Naive B cell (primary cell): Measurements from ENCODE around the gene CLN6. TPM values are rescaled to one million over a fixed set of nuclear protein-coding genes. Genes with fewer than 3 reads are reported as not detected.
"Not testable (repeated sequence)": the region's sequence is repeated elsewhere in the genome, so short reads cannot be mapped to it uniquely, and the experiment has no call there.

Experiments
- ATAC-seq, 2 donors: fragments of 150-1000 bp; cut with Tn5 transposase; 2 replicates each; pipeline ENCODE4 v1.10.0; 2021; ENCODE audit warnings: low read depth in 2 of 2, mild to moderate bottlenecking in 2 of 2, moderate library complexity in 2 of 2
- DNase-seq: peaks from one replicate; pipeline ENCODE4 v3.0.0; 2022
- H3K27ac Mint-ChIP-seq, 6 donors: one replicate each; pipeline ENCODE4 v1.8.0; 2020 to 2022; ENCODE audit warnings: mild to moderate bottlenecking in 6 of 6, mixed read lengths in 6 of 6, moderate library complexity in 5 of 6, inconsistent platforms in 2 of 6
- H3K27me3 Mint-ChIP-seq, 3 donors: one replicate each; pipeline ENCODE4 v1.8.0; 2021 to 2022; ENCODE audit warnings: mixed read lengths in 3 of 3, mild to moderate bottlenecking in 1 of 3
- H3K36me3 Mint-ChIP-seq, 2 donors: one replicate each; pipeline ENCODE4 v1.8.0; 2020 to 2022; ENCODE audit warnings: mixed read lengths in 2 of 2, inconsistent platforms in 1 of 2, mild to moderate bottlenecking in 1 of 2
- H3K4me1 Mint-ChIP-seq, 3 donors: one replicate each; pipeline ENCODE4 v1.8.0; 2020 to 2022; ENCODE audit warnings: mixed read lengths in 3 of 3, inconsistent platforms in 1 of 3, mild to moderate bottlenecking in 1 of 3, moderate library complexity in 1 of 3
- H3K4me3 Mint-ChIP-seq, 8 donors: one replicate each; pipeline ENCODE4 v1.8.0; 2020 to 2022; ENCODE audit warnings: mild to moderate bottlenecking in 8 of 8, mixed read lengths in 8 of 8, moderate library complexity in 8 of 8, inconsistent platforms in 2 of 8
- H3K9me3 Mint-ChIP-seq, 7 donors: one replicate each; pipeline ENCODE4 v1.8.0; 2020 to 2022; ENCODE audit warnings: mixed read lengths in 7 of 7, mild to moderate bottlenecking in 5 of 7, inconsistent platforms in 2 of 7, moderate library complexity in 1 of 7
- polyA plus RNA-seq, 6 donors: library from polyadenylated mRNA; unstranded; fragments of 300-500 nt; fragmentation: Illumina TruSeq; gene quantifications; one replicate each; pipeline ENCODE4 v1.2.3, GENCODE V29; 2021; ENCODE audit warnings: low read depth in 6 of 6

CLN6 gene
- polyA plus RNA-seq, 6 donors from 2014 or later = 2.7 to 5.2 (median 4.0) TPM

DNA sequence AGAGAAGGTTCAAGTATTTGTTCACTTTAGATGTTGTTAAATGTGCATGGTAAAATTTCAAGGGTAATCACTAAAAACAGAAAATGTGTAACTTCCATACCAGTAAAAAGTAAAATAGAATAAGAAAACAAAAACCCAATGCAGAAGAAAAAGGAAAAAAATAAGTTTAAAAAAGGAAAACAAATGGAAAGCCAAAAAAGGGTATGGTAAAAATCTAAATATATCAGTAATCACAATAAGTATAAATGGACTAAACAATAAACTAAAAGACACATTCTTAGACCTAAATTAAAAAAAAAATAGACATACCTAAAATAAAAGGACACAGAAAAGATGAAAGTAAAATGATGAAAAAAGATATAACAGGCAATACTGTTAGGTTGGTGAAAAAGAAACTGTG is 9.5 kb upstream of the CLN6 start:
- H3K4me1 Mint-ChIP-seq = no peaks in the 10 kb centered on the region
- H3K9me3 Mint-ChIP-seq = peaks cover 0 to 26% (median 19%) of the 10 kb centered on the region in 7 donors
- H3K4me3 Mint-ChIP-seq = no peak overlapping the region
- H3K27me3 Mint-ChIP-seq = peaks cover 0 to 5% (median 0%) of the 10 kb centered on the region in 3 donors
- ATAC-seq (no peak), DNase-seq (no peak)
- peaks cover 4 to 11% of the 10 kb centered on the region in 2 donors for H3K36me3 Mint-ChIP-seq
- no peak overlapping the region for H3K27ac Mint-ChIP-seq

DNA sequence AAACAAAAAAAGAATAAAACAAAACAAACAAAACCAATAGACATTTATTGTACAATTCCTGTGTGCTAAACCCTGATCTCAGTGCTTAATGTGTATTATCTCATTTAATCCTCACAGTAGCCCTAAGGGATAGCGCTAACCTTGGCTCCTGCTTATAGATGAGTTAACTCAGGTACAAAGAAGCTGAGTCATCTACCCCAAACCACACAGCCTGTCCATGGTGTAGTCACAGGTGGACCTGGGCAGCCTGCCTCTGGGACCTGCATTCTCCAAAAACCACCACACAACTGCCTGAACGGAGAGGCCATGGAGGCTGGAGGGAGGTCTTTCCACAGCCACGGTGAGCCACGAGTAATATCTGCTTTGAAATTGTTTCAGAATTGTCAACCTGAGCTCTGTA is 5.5 kb upstream of the CLN6 start:
- Mint-ChIP-seq H3K4me1 (peaks cover 15 to 18% (median 16%) of the 10 kb centered on the region in 3 donors), H3K27me3 (peaks cover 0 to 5% (median 0%) of the 10 kb centered on the region in 3 donors), H3K36me3 (peaks cover 0 to 4% of the 10 kb centered on the region in 2 donors), H3K9me3 (peaks cover 0 to 2% (median 0%) of the 10 kb centered on the region in 7 donors), H3K4me3 (no peak overlapping the region), H3K27ac (no peak overlapping the region)
- DNase-seq (no peak), ATAC-seq (no peak)

DNA sequence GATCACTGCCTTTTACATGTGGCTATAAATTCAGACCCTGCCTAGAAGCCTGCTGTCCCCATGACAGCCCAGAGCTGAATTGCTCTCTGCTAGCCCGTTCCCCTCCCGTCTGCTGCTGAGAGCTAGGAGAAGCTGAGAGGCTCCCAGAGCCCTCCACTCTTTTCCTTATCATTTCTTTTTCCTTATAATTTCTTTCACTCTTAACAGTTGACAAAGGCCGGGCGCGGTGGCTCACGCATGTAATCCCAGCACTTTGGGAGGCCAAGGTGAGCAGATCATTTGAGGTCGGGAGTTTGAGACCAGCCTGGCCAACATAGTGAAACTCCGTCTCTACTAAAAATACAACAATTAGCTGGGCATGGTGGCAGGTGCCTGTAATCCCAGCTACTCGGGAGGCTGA is 5.0 kb upstream of the CLN6 start:
- not testable (repeated sequence) for H3K4me3 Mint-ChIP-seq, DNase-seq, H3K27me3 Mint-ChIP-seq, H3K9me3 Mint-ChIP-seq, H3K36me3 Mint-ChIP-seq, ATAC-seq
- Mint-ChIP-seq H3K27ac (peak overlapping the region in 1 of 6 donors; percentile 87), H3K4me1 (peaks cover 18 to 22% (median 19%) of the 10 kb centered on the region in 3 donors)

DNA sequence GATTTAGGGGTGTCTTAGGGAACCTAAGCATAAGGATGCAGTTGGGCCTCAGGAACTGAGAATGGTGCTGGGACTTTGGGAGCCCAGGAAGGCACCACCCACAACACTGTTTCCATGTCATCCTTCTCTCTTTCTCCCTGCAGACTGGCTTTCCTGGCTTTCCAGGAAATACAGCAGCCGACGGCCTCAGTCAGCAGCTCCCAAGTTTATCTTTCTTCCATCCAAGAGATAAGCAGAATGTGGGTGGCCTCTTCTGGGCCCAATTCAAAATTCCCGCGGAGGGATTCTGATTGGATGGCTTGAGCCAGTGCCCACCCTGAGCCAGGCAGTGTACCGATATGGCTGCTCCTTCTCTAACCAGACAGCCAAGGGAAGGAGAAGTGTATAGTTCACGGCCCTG is 4.5 kb upstream of the CLN6 start:
- H3K27ac Mint-ChIP-seq = peak overlapping the region in 1 of 6 donors; percentile 60
- ATAC-seq (no peak), DNase-seq (no peak)
- peaks cover 18 to 22% (median 19%) of the 10 kb centered on the region in 3 donors for H3K4me1 Mint-ChIP-seq
- peaks cover 0 to 3% of the 10 kb centered on the region in 2 donors for H3K36me3 Mint-ChIP-seq
- H3K9me3 Mint-ChIP-seq = no peaks in the 10 kb centered on the region
- H3K4me3 Mint-ChIP-seq = no peak overlapping the region
- peaks cover 0 to 5% (median 0%) of the 10 kb centered on the region in 3 donors for H3K27me3 Mint-ChIP-seq

DNA sequence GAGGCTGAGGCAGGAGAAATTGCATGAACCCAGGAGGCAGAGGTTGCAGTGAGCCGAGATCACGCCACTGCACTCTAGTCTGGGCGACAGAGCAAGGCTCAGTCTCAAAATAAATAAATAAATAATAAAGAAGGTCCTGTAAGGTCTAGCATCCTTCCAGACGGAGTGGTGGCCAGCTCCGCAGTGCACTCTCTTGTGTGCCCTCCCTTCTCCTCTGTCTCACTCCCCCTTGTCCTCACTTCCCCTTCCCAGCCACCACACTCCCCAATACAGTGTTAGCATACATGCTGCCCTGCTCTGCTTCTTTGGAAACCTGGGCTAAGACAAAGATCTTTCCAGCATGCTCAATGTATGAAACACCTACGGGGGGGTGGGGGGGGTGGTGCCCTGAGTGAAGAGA is 3.4 kb upstream of the CLN6 start:
- no peaks in the 10 kb centered on the region for H3K36me3 Mint-ChIP-seq
- H3K27me3 Mint-ChIP-seq = peaks cover 0 to 5% (median 0%) of the 10 kb centered on the region in 3 donors
- DNase-seq (no peak), ATAC-seq (peak in 1 of 2 donors; percentile 18)
- H3K4me3 Mint-ChIP-seq = peak overlapping the region in 1 of 8 donors; percentile 23
- peaks cover 27 to 31% (median 27%) of the 10 kb centered on the region in 3 donors for H3K4me1 Mint-ChIP-seq
- H3K9me3 Mint-ChIP-seq = no peaks in the 10 kb centered on the region
- peak overlapping the region in 1 of 6 donors; percentile 1 for H3K27ac Mint-ChIP-seq

DNA sequence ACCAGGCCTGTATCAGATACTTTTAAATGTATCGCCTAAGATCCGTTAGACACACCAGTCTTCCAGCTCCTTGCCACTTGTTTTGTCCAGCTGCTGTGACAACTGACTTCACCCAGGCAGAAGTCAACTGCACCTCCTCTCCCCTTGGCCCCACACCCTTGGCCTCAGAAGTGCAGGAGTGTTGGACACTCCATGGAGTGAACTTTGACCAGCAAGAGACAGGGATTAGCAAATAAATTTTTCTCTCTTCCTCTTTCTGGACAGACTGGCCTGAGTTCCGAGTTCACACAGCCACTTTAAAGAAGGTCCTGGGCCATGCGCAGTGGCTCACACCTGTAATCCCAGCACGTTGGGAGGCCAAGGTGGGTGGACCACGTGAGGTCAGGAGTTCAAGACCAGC is 2.9 kb upstream of the CLN6 start:
- Mint-ChIP-seq H3K36me3 (no peaks in the 10 kb centered on the region), H3K4me3 (no peak overlapping the region), H3K4me1 (peaks cover 27 to 36% (median 31%) of the 10 kb centered on the region in 3 donors), H3K27ac (no peak overlapping the region), H3K27me3 (peaks cover 0 to 5% (median 0%) of the 10 kb centered on the region in 3 donors), H3K9me3 (no peaks in the 10 kb centered on the region)
- DNase-seq (no peak), ATAC-seq (no peak)

DNA sequence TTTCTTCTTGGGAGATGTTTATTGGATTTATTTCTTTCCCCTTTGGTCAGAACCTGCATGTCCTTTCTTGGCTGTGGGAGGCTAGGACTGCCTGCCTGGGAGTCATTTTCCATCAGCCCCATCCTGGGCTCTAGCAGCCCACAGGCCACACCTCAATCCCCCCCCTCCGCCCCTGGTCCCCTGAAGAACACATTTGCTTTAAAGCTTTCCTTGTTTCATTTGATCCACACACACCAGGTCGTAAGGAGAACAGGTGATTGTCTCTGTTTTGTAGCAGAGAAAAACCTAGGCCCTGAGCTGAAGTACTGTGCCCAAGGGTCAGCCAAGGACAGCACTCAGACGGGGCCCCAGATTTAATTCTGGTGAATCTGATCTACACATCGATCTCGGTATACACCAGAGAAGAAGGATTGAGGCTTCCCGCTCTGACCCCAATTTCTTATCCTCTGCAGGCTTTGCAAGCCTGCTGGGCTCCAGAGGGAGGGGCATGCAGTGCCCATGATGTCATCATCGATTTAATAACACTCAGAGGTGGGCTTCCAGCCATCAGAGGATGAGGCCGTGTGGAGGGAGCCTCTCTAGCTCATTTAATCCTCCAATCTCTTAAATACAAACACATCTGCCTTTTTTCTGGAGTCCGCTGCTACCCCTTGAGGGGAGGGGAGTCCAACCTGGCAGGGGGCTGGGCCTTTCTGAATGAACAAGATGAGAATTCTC is 1.7 kb upstream of the CLN6 start:
- Mint-ChIP-seq H3K4me3 (peak overlapping the region in 7 of 8 donors; percentile 49 to 97 (median 65)), H3K27me3 (peaks cover 0 to 5% (median 0%) of the 10 kb centered on the region in 3 donors), H3K4me1 (peaks cover 27 to 42% (median 36%) of the 10 kb centered on the region in 3 donors), H3K9me3 (no peaks in the 10 kb centered on the region), H3K36me3 (no peaks in the 10 kb centered on the region), H3K27ac (peak overlapping the region in 5 of 6 donors; percentile 76 to 99 (median 84))
- DNase-seq (no peak), ATAC-seq (no peak)

DNA sequence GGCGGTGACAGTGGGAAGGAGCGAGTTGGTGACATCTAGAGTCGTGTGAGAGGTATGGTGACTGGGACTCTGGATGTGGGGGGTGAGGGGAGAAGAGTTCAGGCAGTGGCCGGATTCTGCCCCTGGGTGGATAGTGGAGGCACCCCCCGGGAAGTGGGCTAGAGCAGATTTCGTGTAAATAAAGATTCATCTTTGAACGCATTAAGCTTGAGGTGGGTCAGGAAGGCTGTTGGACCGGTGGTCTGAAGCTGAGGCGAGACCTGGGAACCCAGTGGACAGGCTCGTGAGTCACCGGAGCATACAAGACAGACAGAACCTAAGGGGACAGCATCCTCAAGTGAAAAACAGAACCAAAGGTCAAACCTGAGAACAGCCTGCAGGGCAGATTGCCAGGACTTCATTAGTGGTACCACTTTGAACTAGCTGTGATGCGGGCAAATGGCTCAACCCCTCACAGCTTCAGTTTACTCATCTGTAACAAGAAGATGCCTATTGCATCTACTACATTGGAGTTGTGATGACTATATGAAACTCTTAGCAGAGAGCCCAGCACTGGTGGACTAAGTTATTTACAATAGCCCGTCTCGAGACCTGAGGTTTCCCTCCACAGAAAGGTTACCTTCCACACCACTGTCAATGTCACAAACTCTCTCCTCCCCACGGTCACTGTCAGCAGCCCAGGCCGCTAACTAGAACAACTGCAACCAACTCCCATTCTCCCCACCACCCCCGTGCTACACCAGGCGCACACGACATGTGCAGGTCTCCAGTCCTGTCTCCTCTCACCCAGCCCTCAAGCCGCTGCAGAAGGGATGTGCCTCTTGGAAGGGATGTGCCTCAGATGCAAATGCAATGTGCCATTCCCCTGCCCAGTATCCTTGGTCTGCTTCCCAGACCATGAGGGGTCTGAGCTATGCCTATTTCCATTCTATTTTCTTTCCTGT is 901 bp upstream of the CLN6 start:
- DNase-seq (no peak), ATAC-seq (no peak)
- peaks cover 0 to 5% (median 0%) of the 10 kb centered on the region in 3 donors for H3K27me3 Mint-ChIP-seq
- peak overlapping the region; percentile 84 to 99 (median 98) for H3K27ac Mint-ChIP-seq
- peak overlapping the region; percentile 80 to 98 (median 96) for H3K4me3 Mint-ChIP-seq
- H3K4me1 Mint-ChIP-seq = peaks cover 27 to 47% (median 43%) of the 10 kb centered on the region in 3 donors
- H3K9me3 Mint-ChIP-seq = no peaks in the 10 kb centered on the region
- H3K36me3 Mint-ChIP-seq = no peaks in the 10 kb centered on the region

DNA sequence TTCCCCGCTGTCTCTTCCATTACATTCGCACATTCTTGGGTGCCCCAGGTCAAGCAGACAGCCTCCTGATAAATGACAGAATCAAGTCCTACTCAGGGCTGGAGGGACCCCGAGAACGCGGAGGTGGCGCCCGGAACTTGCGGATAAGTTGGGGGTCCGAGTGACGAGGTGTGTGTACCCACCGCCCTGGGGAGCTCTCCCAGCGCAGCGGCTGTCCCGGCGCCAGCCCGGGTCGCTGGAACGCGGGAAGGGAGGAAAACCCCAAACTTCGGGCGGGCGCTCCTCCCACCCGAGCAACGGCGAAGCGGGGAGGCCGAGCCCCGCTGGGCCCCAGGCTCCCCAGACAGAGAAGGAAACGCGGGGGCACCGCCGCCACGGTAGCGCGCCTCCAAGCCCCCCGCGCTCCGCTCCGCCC is 550 bp downstream of the CLN6 start:
- Mint-ChIP-seq H3K4me3 (peak overlapping the region; percentile 75 to 93 (median 86)), H3K9me3 (no peaks in the 10 kb centered on the region), H3K27ac (peak overlapping the region; percentile 53 to 96 (median 89)), H3K36me3 (no peaks in the 10 kb centered on the region), H3K27me3 (no peaks in the 10 kb centered on the region), H3K4me1 (peaks cover 38 to 59% (median 55%) of the 10 kb centered on the region in 3 donors)
- DNase-seq = no peak
- ATAC-seq = no peak

DNA sequence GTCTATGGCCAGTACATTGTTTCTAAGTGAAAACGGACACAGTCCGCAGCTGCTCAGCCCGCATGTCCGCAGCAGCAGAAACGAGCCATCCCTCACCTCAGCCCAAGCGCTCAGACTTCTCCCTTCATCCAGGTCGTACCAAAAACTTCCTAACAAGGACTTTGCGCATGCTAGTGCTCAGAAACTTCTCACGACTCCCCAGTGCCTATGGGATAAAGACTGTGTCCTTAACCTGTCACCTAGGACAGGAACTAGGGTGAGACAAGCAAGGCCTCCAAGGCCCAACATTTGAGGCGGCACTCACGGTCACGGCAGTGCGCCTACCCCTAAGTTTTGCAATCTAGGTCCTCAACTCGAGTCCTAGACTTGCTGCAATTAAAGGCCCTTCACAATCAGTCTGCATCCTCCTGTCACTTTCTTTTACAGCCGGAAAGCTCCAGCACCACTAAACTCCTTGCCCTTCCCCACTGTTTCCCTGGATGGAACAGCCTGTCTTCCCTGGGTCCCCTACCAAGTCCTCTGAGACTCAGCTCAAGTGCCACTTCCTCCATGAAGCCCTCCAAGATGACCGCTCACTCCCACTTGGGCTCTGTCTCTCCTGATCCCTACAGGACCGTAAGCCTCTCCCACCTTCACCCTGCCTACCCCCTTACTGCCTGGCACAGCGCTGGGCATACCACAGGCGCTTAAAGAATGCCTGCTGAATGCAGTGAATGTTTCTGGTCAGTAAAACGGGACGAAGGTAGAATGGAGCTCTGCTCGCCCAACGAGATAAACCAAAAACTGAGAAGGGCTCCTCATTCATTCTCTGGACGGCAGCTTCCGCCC is 1.2 kb downstream of the CLN6 start:
- H3K27ac Mint-ChIP-seq = peak overlapping the region; percentile 73 to 96 (median 90)
- ATAC-seq = no peak
- peaks cover 37 to 60% (median 55%) of the 10 kb centered on the region in 3 donors for H3K4me1 Mint-ChIP-seq
- DNase-seq = no peak
- no peaks in the 10 kb centered on the region for H3K27me3 Mint-ChIP-seq
- H3K4me3 Mint-ChIP-seq = peak overlapping the region; percentile 75 to 93 (median 86)
- H3K36me3 Mint-ChIP-seq = no peaks in the 10 kb centered on the region
- no peaks in the 10 kb centered on the region for H3K9me3 Mint-ChIP-seq

DNA sequence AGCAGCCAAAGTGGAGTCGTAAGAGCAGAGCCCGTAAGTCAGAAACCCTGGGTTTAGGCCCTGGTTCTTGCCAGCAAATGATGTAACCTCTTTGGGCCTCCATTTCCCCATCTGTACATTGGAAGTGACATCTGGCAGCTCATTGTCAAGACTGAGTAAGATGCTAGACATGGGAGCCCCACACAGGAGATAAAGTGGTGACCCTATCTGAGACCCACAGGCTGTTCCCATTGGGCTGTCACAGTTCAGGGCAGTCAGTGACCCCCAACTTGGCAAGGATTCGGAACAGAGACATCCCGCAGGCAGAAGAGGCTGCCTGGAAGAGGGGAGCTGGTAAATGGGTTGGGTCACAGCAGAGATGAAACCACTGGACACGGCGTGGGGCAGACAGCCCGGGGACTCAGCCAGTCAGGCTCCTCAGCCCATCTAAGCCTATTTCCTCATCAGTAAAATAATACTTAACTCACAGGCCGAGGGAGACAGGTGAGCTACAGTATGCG is 1.8 kb downstream of the CLN6 start:
- no peak for DNase-seq
- H3K9me3 Mint-ChIP-seq = no peaks in the 10 kb centered on the region
- peak overlapping the region in 4 of 6 donors; percentile 21 to 86 (median 48) for H3K27ac Mint-ChIP-seq
- peaks cover 31 to 60% (median 56%) of the 10 kb centered on the region in 3 donors for H3K4me1 Mint-ChIP-seq
- no peaks in the 10 kb centered on the region for H3K36me3 Mint-ChIP-seq
- H3K4me3 Mint-ChIP-seq = peak overlapping the region; percentile 59 to 93 (median 84)
- no peak for ATAC-seq
- no peaks in the 10 kb centered on the region for H3K27me3 Mint-ChIP-seq

DNA sequence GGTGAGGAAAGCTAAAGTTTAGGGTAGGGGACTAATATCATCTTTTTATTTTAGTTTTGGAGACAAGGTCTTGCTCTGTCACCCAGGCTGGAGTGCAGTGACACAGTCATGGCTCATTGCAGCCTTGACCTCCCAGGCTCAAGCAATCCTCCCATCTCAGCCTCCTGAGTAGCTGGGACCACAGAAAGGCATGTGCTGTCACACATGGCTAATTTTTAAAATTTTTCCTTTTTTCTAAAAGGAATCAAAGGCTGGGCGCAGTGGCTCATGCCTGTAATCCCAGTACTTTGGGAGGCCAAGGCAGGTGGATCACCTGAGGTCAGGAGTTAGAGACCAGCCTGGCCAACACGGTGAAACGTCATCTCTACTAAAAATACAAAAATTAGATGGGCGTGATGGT is 4.1 kb downstream of the CLN6 start:
- peaks cover 25 to 52% (median 48%) of the 10 kb centered on the region in 3 donors for H3K4me1 Mint-ChIP-seq

More for the DNA sequence above, 4.1 kb downstream of the CLN6 start:
- ATAC-seq, H3K9me3 Mint-ChIP-seq, DNase-seq, H3K27me3 Mint-ChIP-seq, H3K36me3 Mint-ChIP-seq: not testable (repeated sequence)
- H3K27ac Mint-ChIP-seq = peak overlapping the region in 3 of 6 donors; percentile 35 to 71 (median 41)
- H3K4me3 Mint-ChIP-seq = peak overlapping the region in 5 of 8 donors; percentile 41 to 61 (median 54)
